ENCODE data around the gene OR1K1.
"Not testable (repeated sequence)": the region's sequence is repeated elsewhere in the genome, so short reads cannot be mapped to it uniquely, and the experiment has no call there.

OR1K1 gene

GRCh38 chr9:122814545-122814944 is 14.6 kb downstream of the OR1K1 start:
- no peak for DNase-seq

GRCh38 chr9:122815544-122815943 is 15.6 kb downstream of the OR1K1 start:
- no peak for DNase-seq

- DNase-seq = peak in 2 of 4 experiments; percentile 15 to 25
These were observed 16.4 kb downstream of the OR1K1 start for GRCh38 chr9:122816163-122816867.

GRCh38 chr9:122819326-122819725 is 19.4 kb downstream of the OR1K1 start:
- DNase-seq = no peak

GRCh38 chr9:122819791-122820489 is 20.0 kb downstream of the OR1K1 start:
- DNase-seq = no peak

GRCh38 chr9:122820490-122820845 is 20.5 kb downstream of the OR1K1 start:
- DNase-seq = no peak

- DNase-seq = no peak
These were observed 21.5 kb downstream of the OR1K1 start for GRCh38 chr9:122821278-122821943.

- DNase-seq = no peak
These were observed 22.1 kb downstream of the OR1K1 start for GRCh38 chr9:122822056-122822455.

- no peak for DNase-seq
These were observed 23.0 kb downstream of the OR1K1 start for GRCh38 chr9:122822938-122823337.

GRCh38 chr9:122827761-122828093 is 27.8 kb downstream of the OR1K1 start:
- no peak for DNase-seq

GRCh38 chr9:122828965-122829284 is 29.0 kb downstream of the OR1K1 start:
- not testable (repeated sequence) for DNase-seq

GRCh38 chr9:122832194-122832593 is 32.3 kb downstream of the OR1K1 start:
- DNase-seq = no peak

GRCh38 chr9:122835313-122835731 is 35.4 kb downstream of the OR1K1 start:
- no peak for DNase-seq

- DNase-seq = no peak
These were observed 37.4 kb downstream of the OR1K1 start for GRCh38 chr9:122837266-122837850.

GRCh38 chr9:122838441-122838840 is 38.5 kb downstream of the OR1K1 start:
- not testable (repeated sequence) for DNase-seq

- no peak for DNase-seq
These were observed 41.6 kb downstream of the OR1K1 start for GRCh38 chr9:122841501-122841900.

- DNase-seq = no peak
These were observed 44.2 kb downstream of the OR1K1 start for GRCh38 chr9:122844137-122844536.

GRCh38 chr9:122845116-122845515 is 45.2 kb downstream of the OR1K1 start:
- no peak for DNase-seq

GRCh38 chr9:122846371-122846940 is 46.5 kb downstream of the OR1K1 start:
- DNase-seq = no peak

GRCh38 chr9:122848256-122848943 is 48.5 kb downstream of the OR1K1 start:
- no peak for DNase-seq

Measured in activated CD4-positive, CD25-positive, alpha-beta regulatory T cell (primary cell).